ENCODE measurements around the gene IL15RA.

Gene IL15RA, protein sequence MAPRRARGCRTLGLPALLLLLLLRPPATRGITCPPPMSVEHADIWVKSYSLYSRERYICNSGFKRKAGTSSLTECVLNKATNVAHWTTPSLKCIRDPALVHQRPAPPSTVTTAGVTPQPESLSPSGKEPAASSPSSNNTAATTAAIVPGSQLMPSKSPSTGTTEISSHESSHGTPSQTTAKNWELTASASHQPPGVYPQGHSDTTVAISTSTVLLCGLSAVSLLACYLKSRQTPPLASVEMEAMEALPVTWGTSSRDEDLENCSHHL

DNA sequence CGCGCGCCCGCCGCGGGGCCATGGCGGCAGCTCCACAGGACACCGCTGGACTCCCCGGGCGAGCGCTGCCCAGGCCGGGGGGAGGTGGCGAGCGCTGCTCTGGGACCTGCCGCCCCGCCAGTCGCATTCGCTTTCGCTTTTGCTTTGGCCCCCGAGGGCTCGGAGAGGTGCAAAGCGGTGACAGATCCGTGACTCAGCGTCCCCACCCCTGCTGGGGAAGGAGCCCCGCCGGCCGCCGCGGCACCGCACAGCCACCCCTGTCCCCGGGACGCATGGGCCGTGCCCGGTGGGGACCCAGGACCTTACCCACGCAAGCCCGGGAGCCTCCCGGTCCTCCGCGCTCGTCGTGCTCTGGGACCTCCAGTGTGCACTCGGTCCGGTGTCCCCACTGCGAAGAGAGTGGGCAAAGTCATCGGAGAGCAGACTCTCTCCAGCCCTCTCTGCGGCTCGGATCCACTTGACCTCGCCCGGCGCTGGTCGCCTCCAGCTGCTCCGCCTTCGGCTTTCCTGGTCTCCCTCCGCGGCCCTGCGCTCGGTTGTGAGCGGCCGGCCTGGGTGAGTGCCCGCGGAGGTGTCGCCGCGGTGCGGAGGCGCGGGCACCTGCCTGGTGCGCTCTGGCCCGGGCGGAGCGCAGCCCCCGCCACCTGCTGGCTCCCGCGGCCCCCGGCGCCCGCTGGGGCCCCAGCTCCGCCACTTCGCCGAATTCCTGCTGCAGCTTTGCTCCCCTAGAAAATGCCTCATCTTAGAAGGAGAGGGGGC, at the start of gene IL15RA:
IL15RA (minus strand) TSS at position 73 of the 759 bp plus-strand sequence; CDS start at position 22, 51 bp downstream.
- DNase-seq (ENCODE audit: low read depth in 1 of 2, low spot score in 1 of 2), result peak; percentile 75 to 84

DNA sequence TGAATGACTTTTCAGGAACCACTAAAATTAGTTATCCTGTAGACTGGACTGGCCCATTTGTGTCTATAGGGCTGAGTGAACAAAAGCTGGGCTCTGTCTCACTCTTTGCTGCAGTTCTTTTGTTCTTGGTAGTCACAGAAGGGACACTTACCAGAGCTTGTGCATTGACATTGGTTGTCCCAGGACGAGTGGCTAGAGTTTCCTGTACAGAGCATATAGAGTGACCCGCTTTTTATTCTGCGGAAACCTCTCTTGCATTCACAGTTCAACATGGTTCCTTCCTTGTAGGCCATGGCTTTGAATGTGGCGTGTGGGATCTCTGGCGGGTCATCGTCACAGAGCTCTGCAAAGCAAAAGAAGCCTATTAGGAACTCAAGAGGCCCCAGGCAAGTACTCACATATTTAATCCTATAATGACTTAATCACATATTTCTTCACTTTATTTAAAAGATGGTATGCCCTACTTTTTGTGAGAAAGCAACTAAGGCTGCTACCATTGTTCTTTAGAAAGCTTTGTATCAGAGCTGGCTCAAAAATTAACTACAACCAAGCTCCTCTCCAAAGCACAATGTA, 48.4 kb upstream of the IL15RA start:
- no peak for DNase-seq (ENCODE audit: low read depth in 1 of 2, low spot score in 1 of 2)

DNA sequence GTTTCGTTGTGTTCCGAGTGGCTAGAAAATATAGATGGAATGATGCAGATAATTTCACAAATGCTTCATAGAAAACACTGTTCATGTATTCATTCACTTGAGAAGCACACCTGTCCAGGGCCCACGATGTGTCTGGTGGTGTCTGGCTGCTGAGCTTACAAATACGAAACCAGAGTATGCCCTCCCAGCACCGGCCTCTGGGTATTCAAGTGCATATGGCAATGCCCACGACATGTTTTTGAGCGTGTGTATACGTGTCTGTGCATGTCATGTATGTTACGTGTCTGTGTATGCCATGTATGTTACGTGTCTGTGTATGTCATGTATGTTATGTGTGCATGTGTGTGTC, 47.0 kb upstream of the IL15RA start:
- no peak for DNase-seq (ENCODE audit: low read depth in 1 of 2, low spot score in 1 of 2)

DNA sequence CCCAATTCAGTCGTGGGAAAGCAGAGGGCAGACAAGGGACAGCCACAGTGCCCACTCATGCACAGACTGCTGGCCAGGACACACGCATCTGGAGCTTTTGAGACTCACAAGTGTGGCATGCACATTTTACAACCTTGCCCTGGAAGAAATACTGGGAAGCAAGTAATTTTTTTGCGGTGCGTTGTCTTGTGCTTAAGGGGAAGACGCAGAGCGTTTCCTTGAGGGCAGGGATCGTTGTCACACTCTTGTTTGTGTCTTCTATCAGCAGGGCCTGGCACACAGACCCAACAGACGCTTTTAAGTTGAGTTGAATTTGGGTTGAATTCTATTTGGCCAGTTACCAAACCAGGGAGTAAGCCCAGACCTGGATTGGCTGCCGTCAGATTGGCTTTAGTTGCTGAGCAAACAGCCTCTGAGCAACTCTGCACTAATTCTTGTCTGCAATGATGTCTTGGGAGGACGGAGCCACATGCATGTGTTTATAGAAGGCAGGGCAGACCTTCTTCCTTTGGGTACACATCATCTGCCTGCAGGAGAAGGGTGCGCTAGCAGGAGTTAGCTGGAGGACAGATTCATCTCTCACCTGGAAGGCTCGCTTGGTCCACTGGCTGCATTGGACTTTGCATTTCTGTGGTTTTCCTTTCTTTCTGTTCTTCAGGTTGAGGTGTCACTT, 46.5 kb upstream of the IL15RA start:
- DNase-seq (ENCODE audit: low read depth in 1 of 2, low spot score in 1 of 2), result no peak

DNA sequence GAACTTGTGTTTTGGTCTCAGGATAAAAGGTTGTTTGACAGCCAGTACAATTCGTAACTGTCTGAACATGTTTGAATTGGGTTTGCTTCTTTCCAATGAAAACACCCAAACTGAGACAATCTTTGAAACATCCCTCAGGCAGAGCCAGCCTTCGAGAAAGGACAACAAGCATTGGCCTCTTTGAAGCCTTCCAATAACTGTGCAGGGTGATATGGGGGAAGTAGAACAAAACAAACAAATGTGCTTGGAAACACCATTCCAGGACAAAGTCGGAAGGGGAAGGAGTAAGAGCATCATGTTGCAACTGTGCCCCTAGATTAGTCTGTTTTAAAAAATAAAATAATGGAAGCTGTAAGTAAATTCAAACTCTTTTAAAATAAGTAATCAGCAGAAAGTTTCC, 45.3 kb upstream of the IL15RA start:
- DNase-seq (ENCODE audit: low read depth in 1 of 2, low spot score in 1 of 2), result no peak

DNA sequence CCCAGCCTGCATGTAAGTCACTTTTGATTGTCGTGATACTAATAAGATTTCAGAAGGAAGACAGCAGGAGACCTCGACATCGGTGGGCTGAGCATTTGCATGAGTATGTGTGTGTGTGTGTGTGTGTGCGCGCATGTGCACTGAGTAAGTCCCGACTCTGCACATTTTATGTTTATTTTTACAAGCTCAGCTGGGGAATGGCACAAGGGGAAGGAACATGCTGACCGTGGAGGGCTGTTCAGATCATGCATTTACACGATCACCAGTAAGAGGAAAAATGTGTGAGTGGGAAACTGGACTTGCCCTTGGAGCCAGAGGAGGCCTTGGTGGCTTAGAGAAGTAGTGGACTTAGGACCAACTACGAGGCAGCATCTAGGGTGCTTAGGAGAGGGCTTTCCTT, 43.5 kb upstream of the IL15RA start:
- no peak for DNase-seq (ENCODE audit: low read depth in 1 of 2, low spot score in 1 of 2)

DNA sequence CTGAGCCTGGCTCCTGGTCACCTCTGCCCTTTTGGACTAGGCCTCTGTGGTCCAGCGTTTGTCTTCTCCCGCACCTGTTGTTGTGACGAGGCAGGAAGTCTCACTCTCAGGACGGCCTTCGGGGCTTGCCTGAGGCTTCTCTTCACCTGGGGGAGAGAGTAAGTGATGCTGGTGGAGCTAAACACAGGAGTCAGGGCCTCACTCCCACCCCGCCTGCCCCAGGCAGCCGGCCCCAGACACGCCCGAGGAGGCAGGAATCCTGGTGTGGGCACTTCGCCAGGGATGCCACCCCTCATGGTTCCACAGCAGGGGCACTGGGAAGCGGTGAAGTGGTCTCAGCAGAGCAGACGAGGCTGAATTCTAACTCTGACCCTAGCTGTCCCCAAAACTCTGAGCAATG, 42.5 kb upstream of the IL15RA start:
- no peak for DNase-seq (ENCODE audit: low read depth in 1 of 2, low spot score in 1 of 2)

DNA sequence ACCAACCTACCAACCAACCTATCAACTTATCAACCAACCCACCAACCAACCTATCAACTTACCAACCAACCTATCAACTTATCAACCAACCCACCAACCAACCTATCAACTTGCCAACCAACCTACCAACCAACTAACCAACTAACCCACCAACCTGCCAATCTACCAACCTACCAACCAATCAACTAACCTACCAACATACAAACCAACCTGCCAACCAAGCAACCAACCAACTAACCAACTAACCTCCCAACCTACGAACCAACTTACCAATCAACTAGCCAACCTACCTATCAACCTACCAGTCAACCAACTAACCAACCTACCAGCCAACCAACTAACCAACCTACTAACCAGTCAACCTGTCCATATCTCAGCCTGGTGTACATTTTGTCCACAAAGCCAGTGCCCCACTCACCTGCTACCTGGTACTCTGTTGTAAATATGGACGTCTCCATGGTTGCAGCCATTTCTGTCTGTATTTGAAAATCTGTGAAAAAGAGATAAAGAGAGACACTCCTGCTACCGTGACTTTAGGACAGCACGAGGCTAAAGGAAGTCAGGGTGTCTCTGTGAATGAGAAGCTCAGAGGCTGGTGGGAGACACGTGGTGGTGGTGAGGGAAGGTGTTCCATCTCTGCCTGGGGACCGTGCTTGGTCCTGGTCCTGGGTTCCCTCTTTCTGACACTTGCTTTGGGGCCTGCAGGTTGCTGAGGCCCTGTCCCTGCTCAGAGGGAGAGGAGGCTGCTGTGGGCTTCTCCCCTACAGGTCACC, 41.9 kb upstream of the IL15RA start:
- DNase-seq (ENCODE audit: low read depth in 1 of 2, low spot score in 1 of 2), result no peak

DNA sequence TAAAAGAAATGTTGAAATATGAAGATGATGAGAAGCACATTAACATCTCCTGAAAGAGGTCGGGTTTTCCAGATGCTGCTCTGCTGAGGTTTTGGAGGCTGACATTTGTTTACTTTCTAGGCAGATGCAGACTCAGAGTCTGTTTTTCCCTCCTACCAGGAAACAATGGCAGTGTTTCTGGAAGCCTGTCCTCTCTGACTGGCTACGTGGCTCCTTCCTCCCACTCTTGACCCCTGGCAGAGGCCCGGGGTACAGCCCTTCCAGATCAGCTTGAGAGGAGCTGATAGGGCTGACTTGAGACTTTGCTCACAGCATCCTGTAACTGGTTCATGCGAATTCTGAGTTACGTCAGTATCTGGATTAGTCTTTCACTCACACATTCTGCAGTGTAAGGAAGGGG, 41.1 kb upstream of the IL15RA start:
- no peak for DNase-seq (ENCODE audit: low read depth in 1 of 2, low spot score in 1 of 2)

DNA sequence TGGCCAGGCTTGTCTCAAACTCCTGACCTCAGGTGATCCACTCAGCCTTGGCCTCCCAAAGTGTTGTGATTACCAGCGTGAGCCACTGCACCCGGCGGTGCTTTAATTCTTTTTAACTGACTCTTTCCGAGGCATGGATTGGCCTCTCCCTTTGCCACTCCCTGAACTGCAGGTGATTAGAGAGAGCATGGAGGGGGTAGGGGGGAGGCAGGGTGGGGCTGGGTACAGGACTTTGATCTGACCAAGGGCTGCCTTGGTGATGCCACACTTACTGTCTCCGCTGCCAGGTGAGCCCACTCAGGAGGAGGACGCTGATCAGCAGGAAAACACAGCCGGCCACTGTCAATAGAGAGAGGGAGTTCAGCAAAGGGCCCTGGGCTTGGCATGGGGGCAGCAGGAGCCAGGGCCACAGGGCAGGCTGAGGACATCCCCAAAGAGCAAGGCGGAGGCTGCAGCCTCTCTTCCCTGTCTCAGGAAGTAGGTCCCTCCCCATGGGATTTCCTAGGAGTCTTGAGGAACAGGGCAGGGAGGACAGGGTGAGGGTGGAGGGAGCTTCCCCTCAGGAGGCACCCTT, 40.5 kb upstream of the IL15RA start:
- no peak for DNase-seq (ENCODE audit: low read depth in 1 of 2, low spot score in 1 of 2)

DNA sequence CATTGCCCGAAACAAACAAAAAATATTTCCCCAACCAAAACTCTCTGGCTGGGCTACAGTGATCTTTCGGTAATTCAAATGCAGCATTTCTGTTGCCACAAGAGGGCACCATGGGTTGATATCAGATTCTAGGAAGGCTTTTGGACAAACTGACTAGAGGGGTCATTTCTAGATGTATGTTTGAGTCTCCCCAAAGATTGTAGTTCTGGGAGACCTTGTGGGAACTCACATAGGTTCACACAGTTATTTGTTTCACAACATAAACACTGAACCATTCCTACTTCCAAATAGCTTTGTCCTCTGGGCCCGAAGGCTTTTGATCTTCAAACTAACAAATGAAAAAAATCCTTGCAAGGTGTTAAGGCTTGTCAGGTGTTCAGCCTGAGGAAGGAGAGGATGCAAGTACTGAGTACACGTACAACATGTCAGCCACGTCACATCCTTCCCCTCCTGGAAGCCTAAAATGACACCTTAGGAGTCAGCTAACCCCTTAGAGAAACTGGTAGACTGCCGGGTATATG, 37.0 kb upstream of the IL15RA start:
- peak in 1 of 2 donors; percentile 57 for DNase-seq (ENCODE audit: low read depth in 1 of 2, low spot score in 1 of 2)

DNA sequence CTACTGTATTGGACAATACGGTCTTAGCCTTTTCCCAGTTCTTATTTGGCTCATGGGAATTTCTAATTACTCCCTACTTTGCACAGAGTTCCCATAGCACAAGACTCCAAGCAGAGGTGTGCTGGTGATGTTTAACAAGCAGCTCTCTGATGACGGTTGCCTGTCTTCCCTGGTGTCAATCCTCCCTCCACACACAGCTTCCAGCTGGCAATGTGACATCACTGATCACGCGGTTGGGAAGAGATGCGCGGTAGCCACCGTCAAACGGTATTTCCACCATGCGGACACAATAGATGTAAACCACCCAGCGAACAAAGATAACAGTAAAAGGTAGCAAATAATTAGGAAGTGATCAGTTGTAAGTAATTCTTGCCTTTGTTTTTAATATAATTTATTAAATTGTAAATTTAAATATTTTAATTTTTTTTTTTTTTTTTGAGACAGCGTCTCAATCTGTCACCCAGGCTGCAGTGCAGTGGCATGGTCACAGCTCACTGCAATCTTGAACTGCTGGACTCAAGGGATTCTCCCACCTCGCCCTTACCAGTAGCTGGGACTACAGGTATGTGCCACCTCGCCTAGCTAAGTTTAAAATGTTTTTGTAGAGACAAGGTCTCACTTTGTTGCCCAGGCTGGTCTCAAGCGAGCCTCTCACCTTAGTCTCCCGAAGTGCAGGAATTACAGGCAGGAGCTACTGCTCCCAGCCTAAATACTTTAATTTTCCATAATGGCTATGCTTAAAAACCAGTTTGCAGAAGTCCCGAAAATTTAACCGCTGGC, 36.3 kb upstream of the IL15RA start:
- no peak for DNase-seq (ENCODE audit: low read depth in 1 of 2, low spot score in 1 of 2)

DNA sequence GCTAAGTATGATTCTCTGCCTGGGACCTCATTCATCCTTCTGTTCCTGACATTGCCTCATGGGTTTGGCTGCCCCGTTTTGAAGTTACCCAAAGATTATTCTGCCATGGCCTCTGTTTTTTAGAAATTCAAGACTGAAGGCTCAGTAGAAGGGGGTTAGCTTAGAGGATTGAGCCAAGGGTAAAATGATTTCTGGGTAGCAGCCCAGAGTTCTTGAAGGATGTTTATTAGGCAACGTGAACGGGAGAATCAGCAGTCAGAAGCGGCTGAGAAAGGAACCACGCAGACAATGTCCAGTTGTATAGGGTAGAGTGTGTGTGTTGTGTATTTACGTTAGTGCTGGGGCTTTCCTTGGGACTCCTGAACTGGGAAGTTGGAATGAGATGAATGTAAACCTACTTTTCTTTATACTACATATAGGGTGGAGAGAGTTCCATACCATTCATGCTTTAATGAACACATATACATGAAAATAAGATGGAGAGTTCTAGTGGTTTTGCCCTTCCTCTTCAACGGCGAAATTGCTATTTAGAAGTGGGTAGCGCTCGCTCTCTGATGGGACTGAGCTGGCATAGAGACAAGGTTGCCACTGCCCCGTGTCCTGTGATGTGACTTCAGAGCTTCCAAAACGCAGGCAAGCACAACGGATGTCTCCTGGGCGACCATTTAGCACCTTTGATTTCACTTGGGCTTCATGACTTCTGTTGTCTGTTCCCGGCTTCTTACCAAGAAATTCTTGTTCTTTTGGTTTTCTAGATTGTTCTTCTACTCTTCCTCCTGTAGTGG, 35.0 kb upstream of the IL15RA start:
- no peak for DNase-seq (ENCODE audit: low read depth in 1 of 2, low spot score in 1 of 2)

DNA sequence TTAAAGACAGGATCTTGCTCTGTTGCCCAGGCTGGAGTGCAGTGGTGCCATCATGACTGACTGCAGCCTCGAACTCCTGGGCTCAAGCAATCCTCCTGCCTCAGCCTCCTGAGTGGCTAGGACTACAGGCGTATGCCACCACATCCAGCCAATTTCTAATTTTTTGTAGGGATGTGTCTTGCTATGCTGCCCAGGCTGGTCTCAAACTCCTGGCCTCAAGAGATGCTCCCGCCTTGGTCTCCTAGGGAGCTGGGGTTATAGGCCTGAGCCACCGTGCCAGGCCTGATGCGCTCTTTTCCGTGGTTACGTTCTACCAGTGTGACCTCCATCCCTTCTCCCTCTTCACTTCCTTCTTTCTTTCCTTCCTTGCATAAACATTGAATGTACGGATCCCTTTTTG, 34.2 kb upstream of the IL15RA start:
- DNase-seq (ENCODE audit: low read depth in 1 of 2, low spot score in 1 of 2), result no peak

DNA sequence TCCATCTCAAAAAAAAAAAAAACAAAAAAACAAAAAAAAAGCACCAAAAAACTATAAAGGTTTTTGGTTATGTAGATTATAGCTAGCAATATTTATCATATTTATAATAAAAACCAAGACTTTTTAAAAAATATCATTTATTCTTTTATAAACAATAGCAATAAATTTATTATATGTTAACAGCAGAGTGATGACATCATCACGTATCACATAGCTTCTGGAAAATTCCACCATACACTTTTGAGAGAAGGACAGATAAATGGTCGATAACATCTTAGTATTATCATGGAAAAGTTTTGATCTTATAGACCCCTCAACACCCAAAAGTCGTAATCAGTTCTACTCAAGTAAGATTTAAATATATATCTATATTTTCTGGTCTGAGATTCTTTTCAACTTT, 33.2 kb upstream of the IL15RA start:
- no peak for DNase-seq (ENCODE audit: low read depth in 1 of 2, low spot score in 1 of 2)

DNA sequence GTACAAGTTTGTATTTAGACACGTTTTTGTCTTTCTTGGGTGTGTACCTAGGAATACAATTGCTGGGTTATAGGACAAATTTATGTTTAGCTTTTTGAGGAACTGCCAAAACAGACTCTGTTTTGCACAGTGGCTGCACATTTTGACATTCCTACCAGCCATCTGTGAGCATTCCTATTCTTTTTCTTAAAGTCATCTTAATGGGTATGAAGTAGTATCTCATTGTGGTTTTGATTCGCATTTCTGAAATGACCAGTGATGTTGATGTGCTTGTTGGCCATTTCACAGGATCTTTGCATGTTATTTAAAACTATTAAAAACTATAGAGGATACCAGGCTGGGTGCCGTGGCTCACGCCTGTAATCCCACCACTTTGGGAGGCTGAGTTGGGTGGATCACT, 32.6 kb upstream of the IL15RA start:
- DNase-seq (ENCODE audit: low read depth in 1 of 2, low spot score in 1 of 2), result no peak

DNA sequence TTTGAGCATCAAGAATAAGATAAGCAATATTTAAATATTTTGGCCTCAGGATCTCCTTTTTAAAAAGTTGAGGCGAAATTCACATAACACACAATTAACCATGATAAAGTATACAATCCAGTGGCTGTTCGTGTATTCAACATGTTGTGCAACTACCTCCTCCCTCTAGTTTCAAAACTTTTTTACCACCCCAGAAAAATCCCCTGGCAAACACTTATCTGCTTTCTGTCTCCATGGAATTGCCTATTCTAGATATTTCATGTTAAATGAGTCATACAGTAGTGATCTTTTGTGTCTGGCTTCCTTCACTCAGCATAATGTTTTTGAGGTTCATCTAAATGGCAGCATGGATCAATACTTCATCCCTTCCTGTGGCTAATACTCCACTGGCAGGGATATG, 31.8 kb upstream of the IL15RA start:
- DNase-seq (ENCODE audit: low read depth in 1 of 2, low spot score in 1 of 2), result no peak

DNA sequence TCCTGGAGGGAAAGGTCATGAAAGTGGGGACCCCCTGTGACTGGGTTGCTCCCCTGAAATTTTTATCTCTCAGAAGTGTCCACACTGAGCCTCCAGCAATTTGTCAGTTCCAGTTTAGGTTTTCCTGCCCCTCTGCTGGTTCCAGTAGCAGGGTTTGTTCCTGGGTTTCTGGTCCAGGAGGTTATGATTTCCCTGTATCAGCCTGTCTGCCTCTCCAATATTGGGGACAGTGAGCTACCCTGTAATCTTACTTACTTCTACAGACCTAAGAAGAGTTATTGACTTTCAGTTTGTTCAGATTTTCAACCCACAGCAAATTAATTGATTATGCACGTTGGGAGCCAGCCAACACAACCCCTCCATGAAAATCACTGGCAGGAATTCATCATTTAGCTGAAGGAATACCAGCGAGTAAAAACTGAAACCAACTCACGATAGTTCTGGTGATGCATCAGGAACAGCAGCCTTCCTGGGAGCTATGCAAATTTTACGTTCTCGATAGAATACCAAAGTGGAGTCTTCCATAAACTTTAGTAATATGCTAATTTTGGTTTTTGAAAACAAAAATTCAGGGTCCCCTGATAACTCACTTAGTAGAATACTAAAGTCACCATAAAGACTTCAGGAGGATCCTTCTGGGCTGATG, 31.3 kb upstream of the IL15RA start:
- DNase-seq (ENCODE audit: low read depth in 1 of 2, low spot score in 1 of 2), result no peak

DNA sequence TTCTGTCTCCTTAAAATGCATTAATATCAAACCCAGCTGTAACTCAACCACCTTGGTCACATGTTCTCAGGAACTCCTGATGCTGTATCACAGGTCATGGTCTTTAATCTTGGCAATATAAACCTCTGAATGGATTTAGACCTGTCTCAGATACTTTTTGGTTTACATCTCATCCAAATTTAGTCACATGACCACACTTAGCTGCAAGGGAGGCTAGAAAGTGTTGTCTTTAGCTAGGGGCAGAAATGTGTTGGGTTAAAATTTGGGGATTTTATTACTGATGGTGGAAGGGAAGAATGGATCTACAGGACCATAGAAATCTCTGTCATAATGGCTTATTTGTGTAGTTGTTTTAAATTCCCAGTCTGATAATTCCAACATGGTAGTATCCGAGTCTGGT, 29.6 kb upstream of the IL15RA start:
- no peak for DNase-seq (ENCODE audit: low read depth in 1 of 2, low spot score in 1 of 2)

Data from activated CD4-positive, alpha-beta T cell treated with anti-CD3 and anti-CD28 coated beads, Interleukin-2, amount 50 U/mL, for 24 hours (primary cell).